GM19238 (cell line): ENCODE data around the gene FKBP9.
"Not testable (repeated sequence)": the region's sequence is repeated elsewhere in the genome, so short reads cannot be mapped to it uniquely, and the experiment has no call there.

Experiments
- DNase-seq: peaks from one replicate; pipeline ENCODE4 v3.0.0; 2011; ENCODE audit warnings: low spot score; ENCODE audit not compliant: insufficient read length

Gene FKBP9

GRCh38 chr7:33005193-33005592, 48.0 kb downstream of the FKBP9 start:
- DNase-seq = not testable (repeated sequence)

GRCh38 chr7:33005690-33006089, 48.5 kb downstream of the FKBP9 start:
- not testable (repeated sequence) for DNase-seq

DNA sequence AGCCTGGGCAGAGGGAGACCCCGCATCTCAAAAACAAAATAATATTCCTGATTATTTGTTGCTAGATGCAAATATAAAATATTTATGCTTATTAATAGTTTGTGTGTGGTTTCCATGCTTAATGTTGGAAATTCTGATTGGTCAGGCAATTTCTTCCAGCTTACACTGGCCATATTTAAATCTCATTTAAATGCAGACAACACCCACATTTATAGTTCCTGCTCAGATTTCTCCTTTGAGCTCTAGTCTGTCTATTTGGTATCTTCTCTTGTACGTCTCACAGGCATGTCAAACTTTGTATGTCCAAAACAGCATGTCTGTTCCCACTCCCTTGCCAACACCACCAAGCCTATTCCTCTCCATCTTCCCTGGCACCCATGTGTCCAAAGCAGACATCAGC, 52.5 kb downstream of the FKBP9 start:
- DNase-seq = no peak

DNA sequence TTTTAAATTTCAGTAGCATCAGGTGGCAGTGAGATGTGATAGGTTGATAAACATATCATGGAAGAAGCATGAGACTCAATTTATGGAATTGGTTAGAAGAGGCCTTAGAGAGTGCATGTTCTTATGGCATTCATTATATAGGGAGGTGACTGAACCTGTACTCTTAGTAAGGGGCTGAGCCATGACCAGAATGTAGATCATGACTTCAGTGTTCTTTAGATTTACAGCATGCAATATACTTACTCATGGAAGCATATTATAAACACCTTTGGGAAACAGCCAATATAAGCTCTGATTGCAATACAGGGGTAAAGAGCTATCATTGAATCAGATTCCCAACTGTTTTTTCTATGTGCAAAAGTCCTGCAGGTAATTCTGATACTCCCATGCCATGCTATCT, 55.1 kb downstream of the FKBP9 start:
- DNase-seq = no peak

DNA sequence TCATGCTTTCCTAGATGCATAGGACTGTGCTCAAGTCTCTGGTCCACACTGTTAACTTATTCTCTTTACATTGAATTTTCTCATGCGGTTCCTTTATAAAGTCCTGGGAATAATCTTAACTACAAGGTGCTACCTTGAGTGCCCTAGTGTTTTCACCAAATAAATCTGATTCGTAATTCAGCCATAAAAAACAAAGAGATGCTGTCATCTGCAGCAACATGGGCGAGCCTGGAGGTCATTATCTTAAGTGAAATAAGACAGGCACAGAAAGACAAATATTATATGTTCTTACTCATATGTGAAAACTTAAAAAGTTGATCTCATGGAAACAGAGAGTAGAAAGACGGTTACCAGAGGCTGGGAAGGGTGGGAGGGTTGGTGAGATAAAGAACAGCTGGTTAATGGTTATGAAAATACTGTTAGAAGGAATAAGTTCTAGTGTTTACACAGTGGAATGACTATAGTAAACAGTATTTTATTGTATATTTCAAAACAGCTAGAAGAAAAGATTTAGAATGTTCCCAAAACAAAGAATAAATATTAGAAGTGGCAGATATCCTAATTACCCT, 67.0 kb downstream of the FKBP9 start:
- DNase-seq = no peak

DNA sequence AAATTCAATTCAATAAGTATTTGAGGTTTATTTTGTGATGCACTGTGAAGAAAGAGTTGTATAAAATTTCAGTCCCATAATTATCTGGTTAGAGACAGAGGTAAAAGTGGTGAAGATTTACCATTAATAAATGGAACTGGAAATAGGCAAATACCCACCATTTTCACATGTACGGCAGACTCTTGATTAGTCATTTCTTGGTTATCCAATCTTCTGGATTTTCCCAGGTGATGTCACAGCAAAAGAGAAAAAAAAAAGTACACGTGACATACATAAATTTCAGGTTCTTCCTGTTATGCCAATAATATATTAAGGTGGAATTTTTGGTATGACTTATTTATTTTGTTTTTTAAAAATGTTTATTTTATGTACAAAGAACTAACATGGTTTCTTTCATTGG, 78.5 kb downstream of the FKBP9 start:
- DNase-seq = no peak

GRCh38 chr7:33038639-33039038, 81.4 kb downstream of the FKBP9 start:
- DNase-seq = no peak

- peak; percentile 15 for DNase-seq
Observed at GRCh38 chr7:33039257-33039902, 82.1 kb downstream of the FKBP9 start.

GRCh38 chr7:33039903-33040292, 82.7 kb downstream of the FKBP9 start:
- no peak for DNase-seq

DNA sequence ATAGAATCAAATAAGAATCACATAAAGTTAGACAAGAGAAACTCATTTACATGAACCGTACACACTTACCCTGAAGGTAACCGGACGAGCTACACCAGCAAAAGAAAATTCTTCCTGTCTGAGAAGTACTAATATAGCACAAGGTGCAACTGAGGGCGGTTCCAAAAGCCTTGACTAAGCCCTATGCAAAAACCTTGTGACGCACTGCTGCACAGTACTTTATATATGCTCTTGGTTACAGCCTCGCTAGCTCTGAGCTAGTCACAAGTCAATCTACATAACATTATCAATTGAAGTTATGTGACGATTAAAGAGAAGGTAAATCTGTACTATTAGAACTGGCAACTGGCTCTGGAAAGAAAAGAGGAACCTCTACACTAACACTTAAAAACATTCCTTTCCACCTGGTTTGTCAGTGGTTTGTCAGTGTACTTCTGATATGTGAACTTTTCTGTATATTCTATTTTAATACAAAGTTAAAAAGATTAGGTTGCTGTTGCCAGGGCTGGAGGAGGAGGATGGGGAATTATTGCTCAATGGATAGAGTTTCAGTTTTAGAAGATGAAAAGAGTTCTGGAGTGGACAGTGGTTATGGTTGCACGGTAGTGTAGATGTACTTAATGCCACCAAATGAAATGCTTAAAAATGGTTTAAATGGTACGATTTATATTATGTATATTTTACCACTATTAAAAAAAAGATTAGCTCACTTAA, 83.7 kb downstream of the FKBP9 start:
- DNase-seq = peak; percentile 30

DNA sequence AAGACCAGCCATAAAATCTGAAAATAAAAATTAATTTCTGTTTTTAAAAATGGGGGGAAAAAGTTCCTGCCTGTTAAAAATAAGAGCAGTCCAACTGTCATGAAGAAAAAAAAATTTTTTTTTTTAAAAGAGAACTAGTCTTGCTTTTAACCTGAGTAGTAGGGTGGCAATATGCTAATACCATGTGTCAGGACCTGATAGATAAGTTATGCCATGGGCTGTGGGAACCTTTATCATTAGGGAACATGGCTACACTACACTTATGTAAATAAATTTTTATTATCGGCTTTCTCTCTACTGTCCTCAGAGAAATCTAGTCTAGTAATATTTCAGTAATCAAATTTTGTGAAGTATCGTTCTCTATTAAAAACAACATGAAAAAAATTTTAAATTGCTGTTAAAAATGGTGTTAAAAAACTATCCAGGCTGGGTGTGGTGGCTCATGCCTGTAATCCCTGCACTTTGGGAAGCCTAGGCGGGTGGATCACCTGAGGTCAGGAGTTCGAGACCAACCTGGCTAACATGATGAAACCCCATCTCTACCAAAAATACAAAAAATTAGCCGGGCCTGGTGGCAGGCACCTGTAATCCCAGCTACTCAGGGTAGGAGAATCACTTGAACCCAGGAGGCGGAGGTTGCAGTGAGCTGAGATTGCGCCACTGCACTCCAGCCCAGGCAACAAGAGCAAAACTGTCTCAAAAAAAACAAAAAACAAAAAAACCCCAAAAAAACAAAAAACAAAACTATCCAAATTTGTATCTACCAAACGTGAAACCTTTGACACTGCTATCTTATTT, 84.6 kb downstream of the FKBP9 start:
- no peak for DNase-seq

- DNase-seq = no peak
Observed at GRCh38 chr7:33043501-33044400, 86.5 kb downstream of the FKBP9 start.

DNA sequence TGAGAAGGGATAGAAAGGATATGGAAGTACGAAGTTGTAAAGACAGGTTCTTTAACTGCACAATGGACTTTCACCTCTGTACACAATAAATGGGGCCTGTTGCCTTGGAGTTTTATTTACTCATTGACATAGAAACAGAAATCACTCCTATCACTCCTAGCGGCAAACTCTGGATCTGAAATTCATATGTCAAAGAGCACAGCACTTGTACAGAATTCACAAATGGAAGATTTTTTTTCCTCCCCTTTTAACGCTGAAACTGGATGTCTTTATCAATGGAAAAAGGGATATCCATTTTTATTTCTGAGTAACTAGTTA, 87.1 kb downstream of the FKBP9 start:
- no peak for DNase-seq

GRCh38 chr7:33044986-33045385, 87.7 kb downstream of the FKBP9 start:
- DNase-seq = no peak

DNA sequence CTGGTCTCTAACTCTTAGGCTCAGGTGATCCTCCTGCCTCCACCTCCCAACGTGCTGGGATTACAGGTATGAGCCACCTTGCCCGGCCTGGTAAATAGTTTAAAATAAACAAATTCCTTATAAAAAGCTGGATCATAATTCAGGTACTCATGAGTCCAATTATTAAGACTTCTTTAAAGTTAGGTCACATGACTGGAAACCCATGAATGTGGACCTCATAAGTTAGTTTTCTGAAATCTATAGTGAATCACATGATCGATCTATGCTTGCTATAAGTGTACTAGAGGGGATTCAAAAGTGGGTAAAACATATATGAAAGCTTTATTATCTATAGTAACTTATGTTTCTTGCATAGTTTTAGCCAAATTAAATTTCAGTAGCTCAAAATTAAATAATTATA, 91.0 kb downstream of the FKBP9 start:
- no peak for DNase-seq

GRCh38 chr7:33048704-33049103, 91.5 kb downstream of the FKBP9 start:
- DNase-seq = no peak

DNA sequence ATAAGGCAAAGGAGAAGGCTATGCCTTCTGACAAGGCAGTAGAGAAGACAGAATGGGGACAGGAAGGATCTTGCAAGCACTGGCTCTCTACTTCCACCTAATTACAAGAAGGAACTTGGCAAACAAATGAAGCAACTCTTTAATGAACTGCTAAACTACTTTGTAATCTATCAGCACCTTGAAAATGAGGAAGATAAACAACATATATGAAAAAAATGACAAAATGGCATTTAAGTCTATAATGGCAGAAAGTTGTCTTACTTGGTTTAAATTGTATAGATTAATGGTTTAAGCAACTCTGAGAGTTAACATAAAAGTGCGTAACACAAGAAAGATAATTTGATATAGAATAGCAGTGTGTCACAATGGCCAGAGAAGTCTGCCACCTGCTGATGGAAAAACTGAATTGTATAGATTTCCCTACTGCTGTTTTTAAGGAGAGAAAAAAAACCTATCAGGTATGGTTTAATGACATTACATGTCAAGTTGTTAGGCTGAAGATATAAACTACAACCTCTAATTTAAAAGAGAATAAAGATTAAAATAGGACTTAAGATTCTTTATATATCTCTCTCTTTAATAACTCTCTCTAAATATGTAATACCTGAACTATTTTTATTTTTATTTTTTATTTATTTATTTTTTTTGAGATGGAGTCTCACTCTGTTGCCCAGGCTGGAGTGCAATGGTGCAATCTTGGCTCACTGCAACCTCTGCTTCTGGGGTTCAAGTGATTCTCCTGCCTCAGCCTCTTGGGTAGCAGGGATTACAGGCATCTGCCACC, 93.5 kb downstream of the FKBP9 start:
- DNase-seq = no peak

- no peak for DNase-seq
Observed at GRCh38 chr7:33053721-33054120, 96.5 kb downstream of the FKBP9 start.

- no peak for DNase-seq
Observed at GRCh38 chr7:33054261-33054964, 97.2 kb downstream of the FKBP9 start.

- no peak for DNase-seq
Observed at GRCh38 chr7:33055158-33055557, 97.9 kb downstream of the FKBP9 start.
